Neuron (in vitro differentiated cells): ENCODE measurements around the gene MYO3A.

Experiments
- H2AFZ ChIP-seq: one replicate; pipeline ENCODE4 v1.6.1; 2013; ENCODE audit warnings: low read depth, mild to moderate bottlenecking, inconsistent platforms, low read length, moderate library complexity
- H3K27me3 ChIP-seq: one replicate; pipeline ENCODE4 v1.6.1; 2013; ENCODE audit warnings: low read length; ENCODE audit not compliant: insufficient read depth
- H3K36me3 ChIP-seq: one replicate; pipeline ENCODE4 v1.6.1; 2013; ENCODE audit warnings: low read length; ENCODE audit not compliant: insufficient read depth
- H3K4me1 ChIP-seq: one replicate; pipeline ENCODE4 v1.6.1; 2013; ENCODE audit warnings: low read length; ENCODE audit not compliant: insufficient read depth
- H3K4me3 ChIP-seq: 2 replicates; pipeline ENCODE4 v1.5.1; 2013; ENCODE audit warnings: mild to moderate bottlenecking, low read length, moderate library complexity
- H3K9me3 ChIP-seq: one replicate; pipeline ENCODE4 v1.6.1; 2013; ENCODE audit warnings: low read length

MYO3A gene

DNA sequence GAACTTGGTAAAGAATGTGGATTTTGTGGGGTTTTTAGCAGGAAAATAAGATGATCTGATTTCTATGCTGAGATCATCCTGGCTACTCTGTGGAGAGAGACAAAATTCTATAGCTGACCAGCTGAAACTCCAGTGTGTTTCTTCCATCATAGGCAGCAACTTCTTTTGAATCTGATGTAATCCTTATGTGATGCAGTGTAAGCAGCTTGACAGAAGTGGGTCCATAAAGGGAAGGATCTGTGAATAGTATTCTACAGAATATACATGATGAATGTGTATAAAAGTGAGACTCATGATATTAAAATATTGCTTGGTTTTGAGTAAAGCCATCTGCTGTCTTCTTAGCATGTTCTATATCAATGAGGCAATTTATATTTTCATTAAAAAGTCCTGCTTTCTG is 4.4 kb downstream of the MYO3A start:
- Histone ChIP-seq H3K4me3 (no peak overlapping the region), H3K36me3 (no peaks in the 10 kb centered on the region), H3K27me3 (peaks cover 10% of the 10 kb centered on the region), H3K4me1 (no peaks in the 10 kb centered on the region), H3K9me3 (no peaks in the 10 kb centered on the region), H2AFZ (no peak overlapping the region)

DNA sequence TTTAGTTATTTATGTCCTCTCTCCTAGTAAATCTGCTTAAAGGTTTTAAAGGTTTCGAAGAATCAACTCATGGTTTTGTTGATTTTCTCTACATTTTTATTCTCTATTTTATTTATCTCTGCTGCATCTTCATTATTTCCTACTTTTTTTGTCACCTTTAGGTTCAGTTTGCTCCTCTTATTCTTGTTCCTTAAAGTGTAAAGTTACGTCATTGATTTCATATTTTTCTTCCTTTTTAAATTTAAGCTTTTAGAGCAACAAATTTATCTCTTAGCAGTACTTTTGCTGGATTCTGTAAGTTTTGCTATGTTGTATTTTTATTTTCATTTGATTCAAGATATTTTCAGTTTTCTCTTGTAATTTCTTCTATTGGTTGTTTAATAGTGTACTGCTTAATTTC is 10.7 kb downstream of the MYO3A start:
- Histone ChIP-seq H2AFZ (no peak overlapping the region), H3K9me3 (no peaks in the 10 kb centered on the region), H3K27me3 (no peaks in the 10 kb centered on the region), H3K36me3 (no peaks in the 10 kb centered on the region), H3K4me3 (no peak overlapping the region), H3K4me1 (no peaks in the 10 kb centered on the region)

DNA sequence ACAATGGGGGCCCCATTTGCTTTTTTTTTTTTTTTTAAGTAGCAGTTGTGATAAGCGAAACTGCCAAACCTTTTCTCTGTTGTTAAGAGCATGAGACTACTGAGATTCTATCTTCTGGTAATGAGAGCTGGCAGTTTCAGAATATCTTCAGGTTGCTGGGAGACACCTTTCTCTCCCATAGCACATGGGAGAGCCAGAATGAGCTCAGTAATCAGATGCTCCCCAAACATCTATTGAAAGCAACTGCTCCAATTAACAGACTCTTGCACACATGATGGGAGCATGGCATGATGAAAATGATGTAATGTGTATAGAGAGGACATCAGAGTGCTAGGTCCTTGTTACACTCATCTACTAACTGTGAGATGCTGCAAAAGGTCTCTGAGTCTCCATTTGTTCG is 18.8 kb downstream of the MYO3A start:
- H3K4me3 ChIP-seq = no peak overlapping the region

DNA sequence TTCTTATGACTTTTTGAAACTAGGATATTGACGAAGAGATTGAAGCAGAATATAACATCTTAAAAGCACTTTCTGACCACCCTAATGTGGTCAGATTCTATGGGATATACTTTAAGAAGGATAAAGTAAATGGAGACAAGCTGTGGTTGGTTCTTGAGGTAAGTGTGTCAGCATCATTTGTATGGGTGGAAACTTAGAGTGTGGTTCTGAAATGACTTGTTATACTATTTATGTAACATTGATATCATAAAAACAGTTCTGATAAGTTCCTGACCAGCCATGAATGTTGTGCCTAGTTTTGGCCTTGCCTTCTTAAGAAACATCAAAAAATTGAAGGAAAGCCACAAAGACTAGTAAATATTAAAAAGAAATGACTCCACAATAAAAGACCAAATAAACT is 20.8 kb downstream of the MYO3A start:
- Histone ChIP-seq H3K4me3 (no peak overlapping the region), H2AFZ (no peak overlapping the region), H3K36me3 (no peaks in the 10 kb centered on the region), H3K27me3 (no peaks in the 10 kb centered on the region), H3K4me1 (no peaks in the 10 kb centered on the region), H3K9me3 (no peaks in the 10 kb centered on the region)

More for the DNA sequence above, 18.8 kb downstream of the MYO3A start:
- no peaks in the 10 kb centered on the region for H3K36me3 ChIP-seq
- H3K9me3 ChIP-seq = no peaks in the 10 kb centered on the region
- no peaks in the 10 kb centered on the region for H3K27me3 ChIP-seq
- no peak overlapping the region for H2AFZ ChIP-seq
- no peaks in the 10 kb centered on the region for H3K4me1 ChIP-seq

DNA sequence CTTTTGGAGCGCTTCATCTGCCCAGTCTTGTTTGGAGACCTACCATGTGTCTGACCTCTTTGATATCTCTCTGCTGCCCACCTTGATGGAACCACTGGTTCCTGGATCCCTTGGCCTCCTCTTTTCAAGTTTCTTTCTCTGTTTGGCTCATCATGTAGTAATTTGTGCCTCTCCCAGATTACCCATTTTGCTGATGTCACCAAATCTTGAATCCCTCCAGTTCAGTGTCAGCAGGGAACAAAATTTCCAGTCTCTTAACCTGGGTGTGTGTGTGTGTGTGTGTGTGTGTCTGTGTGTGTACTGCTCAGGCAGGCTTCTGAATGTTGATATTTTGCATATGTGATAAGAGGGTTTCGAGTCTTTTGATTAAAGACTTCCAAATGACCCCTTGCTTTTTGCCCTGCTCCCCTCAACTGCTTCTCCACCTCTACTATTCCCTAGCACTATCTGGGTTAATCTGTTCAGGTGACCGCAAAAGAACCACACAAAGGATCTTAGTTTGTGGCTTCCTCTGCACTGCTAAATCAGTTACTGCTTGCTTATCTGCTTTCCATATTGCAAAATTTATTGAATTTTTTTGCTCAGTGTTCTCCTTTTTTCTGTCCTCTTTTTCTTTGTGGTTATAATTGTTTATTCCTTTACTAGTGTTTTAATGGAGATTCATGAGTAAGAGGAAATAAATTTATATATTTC is 25.7 kb downstream of the MYO3A start:
- H3K4me1 ChIP-seq = no peaks in the 10 kb centered on the region
- H2AFZ ChIP-seq = no peak overlapping the region
- H3K36me3 ChIP-seq = no peaks in the 10 kb centered on the region
- H3K27me3 ChIP-seq = no peaks in the 10 kb centered on the region
- H3K9me3 ChIP-seq = no peaks in the 10 kb centered on the region
- H3K4me3 ChIP-seq = no peak overlapping the region

DNA sequence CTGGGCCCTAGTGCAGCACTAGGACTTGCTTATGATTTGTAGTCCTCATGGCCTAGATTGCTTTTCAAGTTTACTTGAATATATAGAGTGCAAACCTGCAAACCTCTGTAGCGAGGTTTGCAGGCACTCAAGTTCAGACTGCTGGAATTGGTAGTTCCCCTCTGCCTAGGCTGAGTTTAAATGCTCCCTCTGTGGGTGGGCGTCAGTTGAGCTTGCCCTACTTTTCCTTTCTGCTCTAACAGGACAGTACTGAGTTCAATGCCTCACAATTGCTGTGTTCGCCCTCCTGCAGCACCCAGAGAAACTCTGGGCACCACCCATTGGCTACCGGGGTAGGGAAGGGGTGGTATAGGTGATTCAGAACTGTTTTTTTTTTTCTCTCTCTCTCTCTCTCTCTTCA is 31.6 kb downstream of the MYO3A start:
- Histone ChIP-seq H3K4me1 (peaks cover 9% of the 10 kb centered on the region), H3K27me3 (no peaks in the 10 kb centered on the region), H3K9me3 (no peaks in the 10 kb centered on the region), H3K36me3 (no peaks in the 10 kb centered on the region), H3K4me3 (no peak overlapping the region), H2AFZ (no peak overlapping the region)

DNA sequence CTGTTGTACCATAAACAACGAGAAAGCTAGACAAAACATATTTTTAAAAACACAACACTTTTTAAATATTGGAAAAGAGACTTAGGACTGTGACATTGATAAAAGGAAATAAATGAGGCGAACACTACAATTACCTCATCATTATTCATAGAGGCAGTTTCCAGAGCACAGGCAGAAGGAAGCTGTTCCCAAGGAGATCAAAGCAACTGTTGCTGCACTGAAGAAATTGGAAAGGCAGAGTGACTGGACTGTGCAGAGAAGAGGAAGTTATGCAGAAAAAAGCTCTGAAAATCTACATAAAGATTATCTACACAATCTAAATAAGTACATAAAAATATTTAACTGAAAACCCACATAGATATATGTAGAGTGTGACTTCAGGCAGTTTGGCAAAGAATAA is 32.8 kb downstream of the MYO3A start:
- H3K27me3 ChIP-seq = no peaks in the 10 kb centered on the region
- H3K9me3 ChIP-seq = no peaks in the 10 kb centered on the region
- H3K36me3 ChIP-seq = no peaks in the 10 kb centered on the region
- H3K4me3 ChIP-seq = no peak overlapping the region
- H2AFZ ChIP-seq = no peak overlapping the region
- H3K4me1 ChIP-seq = peaks cover 9% of the 10 kb centered on the region

DNA sequence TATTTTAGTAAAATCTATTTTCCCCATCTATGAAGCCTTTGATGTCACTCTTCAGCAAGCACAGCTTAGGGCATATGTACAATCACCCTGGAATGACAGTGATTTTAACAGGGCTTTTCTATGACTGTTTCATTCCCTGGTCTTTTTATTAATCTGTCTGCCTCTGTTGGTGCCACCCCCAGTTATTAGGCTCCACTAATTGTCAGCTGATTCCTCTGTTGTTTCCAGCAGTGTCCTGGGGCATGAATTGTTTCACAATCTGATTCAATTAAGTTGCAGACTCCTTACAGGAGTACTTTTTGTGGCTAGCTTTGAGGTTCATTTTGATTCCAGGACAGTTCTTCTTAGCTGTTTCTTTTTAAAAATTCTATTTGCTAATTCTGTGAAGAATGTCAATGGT is 38.6 kb downstream of the MYO3A start:
- no peaks in the 10 kb centered on the region for H3K9me3 ChIP-seq
- no peaks in the 10 kb centered on the region for H3K36me3 ChIP-seq
- H2AFZ ChIP-seq = no peak overlapping the region
- H3K27me3 ChIP-seq = no peaks in the 10 kb centered on the region
- H3K4me3 ChIP-seq = no peak overlapping the region
- no peaks in the 10 kb centered on the region for H3K4me1 ChIP-seq

DNA sequence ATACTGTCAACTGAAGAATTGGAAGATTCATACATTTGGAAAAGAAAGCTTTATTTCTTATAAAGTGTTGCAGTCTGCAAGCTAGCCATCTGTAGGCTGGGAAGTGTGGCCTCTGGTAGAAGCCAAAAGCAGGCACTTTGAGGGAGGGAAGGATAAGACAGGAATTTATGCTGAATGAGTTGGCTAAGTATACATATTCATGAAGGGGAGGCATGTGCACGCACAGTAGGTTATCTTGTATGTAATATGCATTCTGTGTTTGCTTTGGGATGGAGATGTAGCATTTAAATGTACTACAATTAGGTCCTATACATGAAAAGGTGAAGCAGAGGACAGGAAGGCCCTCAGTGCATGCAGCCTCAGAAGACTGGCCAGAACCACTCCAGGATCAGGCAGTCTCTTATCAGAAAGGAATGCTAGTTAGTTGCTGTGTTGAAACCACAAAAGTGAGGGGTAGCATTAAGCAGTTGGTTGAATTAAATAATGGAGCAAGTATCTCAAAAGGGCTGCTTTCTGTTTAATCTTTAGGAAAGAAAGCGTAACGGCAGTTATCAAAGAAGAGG is 40.9 kb downstream of the MYO3A start:
- Histone ChIP-seq H3K27me3 (no peaks in the 10 kb centered on the region), H3K9me3 (no peaks in the 10 kb centered on the region), H2AFZ (no peak overlapping the region), H3K4me3 (no peak overlapping the region), H3K4me1 (no peaks in the 10 kb centered on the region), H3K36me3 (no peaks in the 10 kb centered on the region)

DNA sequence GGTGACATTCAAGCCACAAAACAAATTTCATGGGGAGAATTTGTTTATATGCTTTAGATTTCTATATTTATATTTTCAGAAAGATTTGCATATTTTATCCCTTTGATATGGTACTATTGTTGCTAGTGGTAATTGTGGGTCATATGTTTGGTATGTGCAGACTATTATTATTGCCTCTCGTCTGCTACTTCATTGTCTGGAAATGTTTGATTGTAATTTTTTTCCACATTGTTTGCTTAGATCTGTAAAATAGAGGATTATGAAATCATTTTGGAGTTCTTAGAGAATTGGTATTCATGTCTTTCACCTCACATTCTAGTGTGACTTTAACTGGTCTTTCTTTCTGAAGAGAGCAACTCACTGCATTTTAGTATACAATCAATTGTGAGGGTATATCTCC is 44.7 kb downstream of the MYO3A start:
- H3K4me3 ChIP-seq = no peak overlapping the region
- H3K27me3 ChIP-seq = no peaks in the 10 kb centered on the region
- no peaks in the 10 kb centered on the region for H3K9me3 ChIP-seq
- no peak overlapping the region for H2AFZ ChIP-seq
- no peaks in the 10 kb centered on the region for H3K4me1 ChIP-seq
- H3K36me3 ChIP-seq = no peaks in the 10 kb centered on the region

DNA sequence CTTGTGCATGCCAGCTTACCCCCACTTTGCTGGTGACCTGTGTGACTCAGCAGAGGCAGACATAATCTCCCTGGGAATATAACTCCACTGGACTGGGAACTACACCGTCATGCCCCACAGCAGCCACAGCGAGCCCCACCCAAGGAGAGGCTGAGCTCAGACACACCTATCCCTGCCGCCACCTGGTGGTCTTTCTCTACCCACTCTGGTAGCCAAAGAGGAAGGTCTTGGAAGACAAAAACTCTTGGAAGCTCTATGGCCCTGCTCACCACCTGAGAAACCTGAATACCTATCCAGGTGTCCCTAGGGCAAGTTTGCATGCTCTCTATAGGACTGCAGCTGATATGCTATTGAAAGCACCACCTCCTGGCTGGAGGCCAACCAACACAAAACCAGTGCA is 48.1 kb downstream of the MYO3A start:
- Histone ChIP-seq H2AFZ (no peak overlapping the region), H3K9me3 (no peaks in the 10 kb centered on the region), H3K27me3 (no peaks in the 10 kb centered on the region), H3K36me3 (no peaks in the 10 kb centered on the region), H3K4me3 (no peak overlapping the region), H3K4me1 (no peaks in the 10 kb centered on the region)

DNA sequence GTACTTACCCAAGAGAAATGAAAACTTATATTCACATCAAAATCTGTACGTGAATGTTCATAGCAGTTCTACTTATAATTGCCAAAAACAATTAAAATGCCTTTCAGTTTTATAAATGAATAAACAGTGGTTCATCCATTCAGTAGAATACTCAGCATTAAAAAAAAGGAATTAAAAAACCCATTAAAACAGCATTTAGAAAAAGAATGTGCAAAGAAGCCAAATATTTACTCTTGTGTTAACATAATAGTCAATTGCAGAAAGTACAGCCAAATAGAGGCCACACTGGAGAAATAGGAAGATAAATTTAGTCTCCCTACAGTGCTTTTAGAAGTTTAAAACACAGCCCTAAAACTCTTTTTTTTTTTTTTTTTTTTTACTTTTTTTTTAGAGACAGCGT is 54.6 kb downstream of the MYO3A start:
- no peaks in the 10 kb centered on the region for H3K27me3 ChIP-seq
- H3K4me1 ChIP-seq = no peaks in the 10 kb centered on the region
- H3K9me3 ChIP-seq = no peaks in the 10 kb centered on the region
- no peaks in the 10 kb centered on the region for H3K36me3 ChIP-seq
- no peak overlapping the region for H2AFZ ChIP-seq
- H3K4me3 ChIP-seq = no peak overlapping the region

DNA sequence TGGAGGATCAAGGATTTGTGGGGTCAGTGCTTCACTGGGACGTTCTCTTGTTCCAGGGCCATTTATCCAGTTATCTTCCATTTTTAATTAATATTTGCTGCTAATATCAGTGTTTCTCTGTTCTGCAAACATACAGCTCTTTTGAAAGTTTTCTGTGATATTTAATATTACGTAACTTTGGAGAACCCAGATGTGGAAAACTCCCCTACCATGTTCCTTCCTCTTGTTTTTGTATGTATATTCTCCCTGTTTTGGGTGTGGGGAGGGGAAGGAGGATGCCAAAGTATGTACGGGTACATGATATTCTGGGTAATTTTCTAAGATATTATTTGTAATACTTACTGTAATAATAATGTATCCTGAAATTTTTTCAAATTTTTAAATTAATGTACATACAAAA is 55.9 kb downstream of the MYO3A start:
- no peak overlapping the region for H3K4me3 ChIP-seq
- H3K9me3 ChIP-seq = no peaks in the 10 kb centered on the region
- no peaks in the 10 kb centered on the region for H3K27me3 ChIP-seq
- no peak overlapping the region for H2AFZ ChIP-seq
- H3K36me3 ChIP-seq = no peaks in the 10 kb centered on the region
- H3K4me1 ChIP-seq = no peaks in the 10 kb centered on the region
